NCI-H128 (cell line): Measurements from ENCODE around the gene SLC16A6.
"Not testable (repeated sequence)": the region's sequence is repeated elsewhere in the genome, so short reads cannot be mapped to it uniquely, and the experiment has no call there.

Source experiments
- DNase-seq: peaks from one replicate; lab custom pipeline; 2025; ENCODE audit not compliant: unreplicated experiment; lab: John Stamatoyannopoulos, UW

SLC16A6 gene

GRCh38 chr17:68253426-68253825 is 37.5 kb downstream of the SLC16A6 start:
- not testable (repeated sequence) for DNase-seq

- DNase-seq, result no peak
Measured at GRCh38 chr17:68249354-68249765, 41.6 kb downstream of the SLC16A6 start.

GRCh38 chr17:68248891-68249290 is 42.0 kb downstream of the SLC16A6 start:
- no peak for DNase-seq

GRCh38 chr17:68248199-68248825 is 42.6 kb downstream of the SLC16A6 start:
- DNase-seq, result no peak

- DNase-seq, result peak; percentile 89
Measured at GRCh38 chr17:68247445-68248198, 43.3 kb downstream of the SLC16A6 start, which contains the start of gene AMZ2. AMZ2 (plus strand) TSS chr17:68248043; CDS start chr17:68250188, 2,145 bp downstream.

- no peak for DNase-seq
Measured at GRCh38 chr17:68246271-68247028, 44.5 kb downstream of the SLC16A6 start.

GRCh38 chr17:68239632-68240366 is 51.1 kb downstream of the SLC16A6 start:
- DNase-seq, result no peak

GRCh38 chr17:68238871-68239253 is 52.1 kb downstream of the SLC16A6 start:
- DNase-seq, result no peak

- no peak for DNase-seq
Measured at GRCh38 chr17:68238164-68238870, 52.6 kb downstream of the SLC16A6 start.

- not testable (repeated sequence) for DNase-seq
Measured at GRCh38 chr17:68237369-68238163, 53.4 kb downstream of the SLC16A6 start.

GRCh38 chr17:68235336-68235791 is 55.6 kb downstream of the SLC16A6 start:
- DNase-seq, result not testable (repeated sequence)

- DNase-seq, result not testable (repeated sequence)
Measured at GRCh38 chr17:68234726-68235335, 56.1 kb downstream of the SLC16A6 start.

- DNase-seq, result not testable (repeated sequence)
Measured at GRCh38 chr17:68232741-68233140, 58.2 kb downstream of the SLC16A6 start.

GRCh38 chr17:68231541-68231940 is 59.4 kb downstream of the SLC16A6 start:
- no peak for DNase-seq

GRCh38 chr17:68231131-68231530 is 59.8 kb downstream of the SLC16A6 start:
- not testable (repeated sequence) for DNase-seq

- no peak for DNase-seq
Measured at GRCh38 chr17:68229619-68230018, 61.3 kb downstream of the SLC16A6 start.

- no peak for DNase-seq
Measured at GRCh38 chr17:68228817-68229570, 61.9 kb downstream of the SLC16A6 start.

- DNase-seq, result not testable (repeated sequence)
Measured at GRCh38 chr17:68228039-68228680, 62.8 kb downstream of the SLC16A6 start.
